Left ventricle myocardium inferior (tissue), 1 donor: Measurements from ENCODE around the gene DUSP6. TPM values are rescaled to one million over a fixed set of nuclear protein-coding genes. Genes with fewer than 3 reads are reported as not detected.
A peak's percentile ranks its signal among the peaks of the same experiment; 100 is the strongest.

Experiments
- DNase-seq: peaks from one replicate; pipeline ENCODE4 v3.0.0-alpha.2; 2020
- H3K27ac ChIP-seq: fragments of 200-600 bp; replicated peaks from 2 replicates; pipeline ENCODE4 v1.8.0; 2021
- H3K27me3 ChIP-seq: fragments of 200-600 bp; 2 replicates; pipeline ENCODE4 v1.8.0; 2021; ENCODE audit warnings: low read depth
- H3K36me3 ChIP-seq: fragments of 200-600 bp; 2 replicates; pipeline ENCODE4 v1.8.0; 2021
- H3K4me1 ChIP-seq: fragments of 200-600 bp; 2 replicates; pipeline ENCODE4 v1.8.0; 2021
- H3K4me3 ChIP-seq: fragments of 200-600 bp; 2 replicates; pipeline ENCODE4 v1.8.0; 2021; ENCODE audit warnings: mild to moderate bottlenecking, moderate library complexity
- H3K9me3 ChIP-seq: fragments of 200-600 bp; replicated peaks from 2 replicates; pipeline ENCODE4 v1.8.0; 2021
- CTCF ChIP-seq: fragments of 200-600 bp; IDR thresholded peaks from 2 replicates; pipeline ENCODE4 v1.8.0; 2021; ENCODE audit warnings: antibody characterized with exemption, mild to moderate bottlenecking, borderline replicate concordance
- intact Hi-C: fragments of 100-400 bp; cut with micrococcal nuclease; formaldehyde crosslinking; loops from one replicate; pipeline ENCODE4 v1.11.0; 2022
- total RNA-seq: library from RNA; stranded (reverse); fragmentation: NEBNext Ultra II Directional; extraction: Animal tissue kit (Norgen Biotek cat#: 25700); gene quantifications from one replicate; pipeline ENCODE4 v1.2.1, GENCODE V29; 2021
- donor health status: DM: no; HTN: yes; CAD: no; lungs with severe emphysema.

The DUSP6 gene
- total RNA-seq, 1 donor from 2014 or later = 16.1 TPM

- DNase-seq = no peak
- Histone ChIP-seq H3K4me3 (no peak overlapping the region), H3K27me3 (no peaks in the 10 kb centered on the region), H3K9me3 (no peaks in the 10 kb centered on the region), H3K4me1 (peaks cover 42% of the 10 kb centered on the region), H3K27ac (no peak overlapping the region), H3K36me3 (peaks cover 5% of the 10 kb centered on the region)
- no peak for TF ChIP-seq CTCF
- intact Hi-C loops = loop anchor here (10.0 kb wide), 1 partner anchor 96 kb away; no protein-coding TSS in a partner anchor
These were observed 6.5 kb upstream of the DUSP6 start for GRCh38 chr12:89358805-89359204.

GRCh38 chr12:89357297-89357730 is 5.0 kb upstream of the DUSP6 start:
- Histone ChIP-seq H3K27ac (no peak overlapping the region), H3K4me1 (peaks cover 39% of the 10 kb centered on the region), H3K36me3 (peaks cover 4% of the 10 kb centered on the region), H3K4me3 (no peak overlapping the region), H3K9me3 (no peaks in the 10 kb centered on the region), H3K27me3 (no peaks in the 10 kb centered on the region)
- no peak for DNase-seq
- intact Hi-C loops = loop anchor here (10.0 kb wide), 1 partner anchor 97 kb away; no protein-coding TSS in a partner anchor
- no peak for TF ChIP-seq CTCF

GRCh38 chr12:89356069-89356665 is 3.9 kb upstream of the DUSP6 start:
- peaks cover 49% of the 10 kb centered on the region for H3K4me1 ChIP-seq
- no peak for TF ChIP-seq CTCF
- H3K9me3 ChIP-seq = no peaks in the 10 kb centered on the region
- intact Hi-C loops = loop anchor here (10.0 kb wide), 1 partner anchor 99 kb away; no protein-coding TSS in a partner anchor
- H3K4me3 ChIP-seq = no peak overlapping the region
- H3K27ac ChIP-seq = no peak overlapping the region
- no peak for DNase-seq
- H3K27me3 ChIP-seq = no peaks in the 10 kb centered on the region
- H3K36me3 ChIP-seq = no peaks in the 10 kb centered on the region

GRCh38 chr12:89355243-89356068 is 3.2 kb upstream of the DUSP6 start:
- H3K27me3 ChIP-seq = no peaks in the 10 kb centered on the region
- DNase-seq = no peak

More at GRCh38 chr12:89355243-89356068, 3.2 kb upstream of the DUSP6 start:
- H3K4me1 ChIP-seq = peaks cover 55% of the 10 kb centered on the region
- H3K27ac ChIP-seq = peak overlapping the region; percentile 99
- H3K36me3 ChIP-seq = peaks cover 2% of the 10 kb centered on the region
- peak; percentile 32 for TF ChIP-seq CTCF
- intact Hi-C loops = loop anchor here (10.0 kb wide), 1 partner anchor 99 kb away; no protein-coding TSS in a partner anchor
- peak overlapping the region; percentile 89 for H3K4me3 ChIP-seq
- no peaks in the 10 kb centered on the region for H3K9me3 ChIP-seq
